Fibroblast of lung (primary cell): ENCODE results near the gene KSR2. TPM values are rescaled to one million over a fixed set of nuclear protein-coding genes. Genes with fewer than 3 reads are reported as not detected.

ENCODE experiments used
- DNase-seq, 2 donors: peaks; one replicate each; pipeline versions ENCODE4 v3.0.0 to v3.0.0-alpha.2; 2010; ENCODE audit warnings: low read depth in 2 of 2
- H2AFZ ChIP-seq: 2 replicates; pipeline ENCODE4 v1.5.1; 2012; ENCODE audit warnings: low read length, control low read depth, inconsistent platforms
- H3K27ac ChIP-seq: 2 replicates; pipeline ENCODE4 v1.5.1; 2011; ENCODE audit warnings: low read length, control low read depth; ENCODE audit not compliant: insufficient read depth
- H3K27me3 ChIP-seq: 2 replicates; pipeline ENCODE4 v1.5.1; 2011; ENCODE audit warnings: mild to moderate bottlenecking, low read length; ENCODE audit not compliant: control insufficient read depth, insufficient read depth
- H3K36me3 ChIP-seq: 2 replicates; pipeline ENCODE4 v1.5.1; 2011; ENCODE audit warnings: low read length; ENCODE audit not compliant: control insufficient read depth, insufficient read depth
- H3K4me1 ChIP-seq: 2 replicates; pipeline ENCODE4 v1.5.1; 2011; ENCODE audit warnings: low read length; ENCODE audit not compliant: control insufficient read depth, insufficient read depth; ENCODE audit errors: extremely low read depth
- H3K4me2 ChIP-seq: 2 replicates; pipeline ENCODE4 v1.5.1; 2011; ENCODE audit warnings: low read length, control low read depth; ENCODE audit not compliant: insufficient read depth; ENCODE audit errors: extremely low read depth
- H3K4me3 ChIP-seq, 4 experiments: fragments of 200-600 bp in 1 of 4; sonication (generic) in 1 of 4; replicated peaks in 1 of 4; 2 replicates each; pipeline ENCODE4 v1.5.1; 2011 to 2016; ENCODE audit warnings: low read length in 4 of 4, low read depth in 3 of 4, mild to moderate bottlenecking in 3 of 4, control low read depth in 2 of 4, inconsistent platforms in 1 of 4, mixed read lengths in 1 of 4; ENCODE audit not compliant: insufficient read depth in 1 of 4; ENCODE audit errors: control extremely low read depth in 1 of 4
- H3K79me2 ChIP-seq: 2 replicates; pipeline ENCODE4 v1.5.1; 2012; ENCODE audit warnings: mild to moderate bottlenecking, low read length, inconsistent platforms; ENCODE audit not compliant: control insufficient read depth, insufficient read depth
- H3K9ac ChIP-seq: 2 replicates; pipeline ENCODE4 v1.5.1; 2011; ENCODE audit warnings: mild to moderate bottlenecking, low read length, control low read depth; ENCODE audit not compliant: insufficient read depth
- H3K9me3 ChIP-seq: 2 replicates; pipeline ENCODE4 v1.5.1; 2012; ENCODE audit warnings: low read depth, low read length; ENCODE audit not compliant: control insufficient read depth, insufficient read depth
- H4K20me1 ChIP-seq: 2 replicates; pipeline ENCODE4 v1.5.1; 2011; ENCODE audit warnings: low read length; ENCODE audit not compliant: control insufficient read depth, insufficient read depth; ENCODE audit errors: extremely low read depth
- CTCF ChIP-seq, 2 donors: IDR thresholded peaks in 1 of 2; conservative IDR thresholded peaks in 1 of 2; 1 replicate in 1 of 2; 2 replicates in 1 of 2; pipeline ENCODE4 v1.5.1; 2011 to 2012; ENCODE audit warnings: low read length in 2 of 2, control low read depth in 1 of 2, inconsistent platforms in 1 of 2, low read depth in 1 of 2, mild to moderate bottlenecking in 1 of 2
- EZH2 ChIP-seq: IDR thresholded peaks from 2 replicates; pipeline ENCODE4 v1.5.1; 2012; ENCODE audit warnings: low read length, control low read depth, mild to moderate bottlenecking; ENCODE audit errors: missing control alignments
- polyA plus RNA-seq, 2 donors: library from polyadenylated mRNA; depleted of rRNA in 1 of 2; stranded (reverse) in 1 of 2; unstranded in 1 of 2; fragments of >200 nt; gene quantifications; 2 replicates each; pipeline ENCODE4 v1.2.1, GENCODE V29; 2011 to 2012; ENCODE audit warnings: missing spikeins in 1 of 2
- total RNA-seq: library from RNA; depleted of rRNA; stranded (reverse); fragments of >200 nt; gene quantifications from 2 replicates; pipeline ENCODE4 v1.2.1, GENCODE V29; 2014

The KSR2 gene
- total and polyA plus RNA-seq, 2 donors (not counting 1 experiment from before 2014, with no cell fraction given): not detected

- DNase-seq: no peak
- H3K9me3 ChIP-seq: no peaks in the 10 kb centered on the region
- TF ChIP-seq CTCF (conservative IDR thresholded peaks at IDR 0.05 in 1 of 2, IDR thresholded peaks at IDR 0.05 in 1 of 2; ENCODE audit: low read depth in 1 of 2, low read length in 2 of 2): no peak
- TF ChIP-seq EZH2: no peak
- no peak overlapping the region for H3K9ac ChIP-seq
- no peaks in the 10 kb centered on the region for H3K27me3 ChIP-seq
- H3K36me3 ChIP-seq: no peaks in the 10 kb centered on the region
- no peak overlapping the region for H3K4me3 ChIP-seq
- H2AFZ ChIP-seq: no peak overlapping the region
- no peaks in the 10 kb centered on the region for H4K20me1 ChIP-seq
- no peaks in the 10 kb centered on the region for H3K4me1 ChIP-seq
- H3K27ac ChIP-seq: no peak overlapping the region
- no peaks in the 10 kb centered on the region for H3K79me2 ChIP-seq
- no peak overlapping the region for H3K4me2 ChIP-seq
These were observed 565.1 kb downstream of the KSR2 start for GRCh38 chr12:117403586-117404139.

Other genes with a start within 250 kb of the KSR2 start
- gene RFC5, start 47.7 kb upstream of the KSR2 start, total RNA-seq: 9.9 and 10.5 TPM in 2 replicates
- gene RFC5, start 47.7 kb upstream of the KSR2 start, polyA plus RNA-seq: 9.8 and 19.3 TPM in 2 replicates
- 77.3 and 122 TPM in 2 replicates for gene WSB2, start 92.2 kb upstream of the KSR2 start, total RNA-seq
- 118 and 162 TPM in 2 replicates for gene WSB2, start 92.2 kb upstream of the KSR2 start, polyA plus RNA-seq
- 26.5 and 31.7 TPM in 2 replicates for gene VSIG10, start 135.0 kb upstream of the KSR2 start, total RNA-seq
- 9.1 and 12.8 TPM in 2 replicates for gene VSIG10, start 135.0 kb upstream of the KSR2 start, polyA plus RNA-seq
- 175 and 290 TPM in 2 replicates for gene PEBP1, start 167.1 kb upstream of the KSR2 start, total RNA-seq
- 193 and 233 TPM in 2 replicates for gene PEBP1, start 167.1 kb upstream of the KSR2 start, polyA plus RNA-seq